HS-27A (cell line): ENCODE measurements around the gene FGA.
"Not testable (repeated sequence)": the region's sequence is repeated elsewhere in the genome, so short reads cannot be mapped to it uniquely, and the experiment has no call there.

ENCODE experiments used
- DNase-seq: peaks from one replicate; pipeline ENCODE4 v3.0.0-alpha.2; 2012; ENCODE audit warnings: low read depth, missing footprints

FGA gene

DNA sequence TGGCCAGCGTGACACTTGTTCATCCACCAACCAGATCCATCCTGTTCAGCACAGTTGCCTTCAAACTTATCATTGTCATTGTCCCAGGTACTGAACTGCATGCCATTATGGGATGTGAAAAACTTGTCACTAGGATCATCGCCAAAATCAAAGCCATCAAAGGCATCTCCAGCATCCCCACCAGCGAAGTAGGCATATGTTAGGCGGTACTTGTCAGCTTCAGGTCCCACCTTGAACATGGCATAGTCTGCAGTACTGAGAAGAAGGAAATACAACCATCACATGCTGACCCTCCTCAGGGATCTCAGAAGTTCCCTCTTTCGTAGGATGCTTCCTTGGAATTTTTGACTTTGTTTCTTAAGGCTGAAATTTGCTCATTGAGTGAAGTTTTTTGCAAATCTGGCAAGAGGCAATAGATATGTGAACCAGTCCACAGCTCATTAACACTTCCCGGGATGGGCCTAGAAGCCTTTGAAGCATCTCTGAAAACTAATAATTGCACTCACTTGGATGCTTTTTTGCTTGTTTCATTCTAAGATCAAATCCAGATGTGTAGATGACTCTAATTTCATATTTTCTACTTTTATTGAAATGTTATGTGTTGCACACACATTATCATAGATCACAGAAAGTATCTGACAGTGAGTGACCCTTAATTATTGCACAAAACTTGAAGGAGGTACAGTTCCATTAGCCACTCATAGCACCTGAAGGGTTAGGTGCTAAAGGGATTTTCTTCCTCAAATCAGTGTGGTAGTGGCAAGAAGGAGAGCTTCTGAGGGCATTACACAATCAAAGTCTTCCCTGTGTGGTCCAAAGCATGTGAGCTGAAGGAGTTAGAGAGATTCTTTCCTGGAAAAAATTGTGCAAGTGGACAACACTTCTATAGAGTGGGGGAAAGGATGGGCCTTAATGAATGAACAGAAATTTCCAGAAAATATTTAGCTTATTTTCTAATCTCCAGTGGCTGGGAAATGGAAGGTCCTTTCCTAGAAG is 16.5 kb upstream of the FGA start:
- no peak for DNase-seq

DNA sequence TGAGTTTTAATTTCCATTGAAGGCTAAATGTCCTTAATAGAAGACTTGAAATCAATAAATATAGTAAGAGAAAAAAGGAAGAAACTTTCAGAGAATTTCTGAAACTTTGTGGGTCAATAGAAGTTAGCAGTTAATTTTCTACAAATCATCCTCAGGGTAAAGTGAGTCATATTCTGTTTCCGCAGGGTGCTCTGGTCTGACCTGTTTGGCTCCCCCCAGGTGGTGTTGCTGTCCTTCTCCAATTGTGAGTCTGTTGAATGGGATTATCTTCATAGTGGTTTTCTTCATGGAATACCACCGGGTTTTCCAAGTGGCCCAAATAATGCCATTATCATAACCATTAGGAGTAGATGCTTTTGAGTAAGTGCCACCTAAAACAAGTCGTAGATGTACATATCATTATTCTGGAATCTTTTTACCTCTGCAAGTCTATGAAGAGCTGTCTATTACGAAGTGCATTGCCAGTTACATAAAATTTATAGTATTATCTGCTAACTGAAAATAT is 14.2 kb upstream of the FGA start:
- no peak for DNase-seq

DNA sequence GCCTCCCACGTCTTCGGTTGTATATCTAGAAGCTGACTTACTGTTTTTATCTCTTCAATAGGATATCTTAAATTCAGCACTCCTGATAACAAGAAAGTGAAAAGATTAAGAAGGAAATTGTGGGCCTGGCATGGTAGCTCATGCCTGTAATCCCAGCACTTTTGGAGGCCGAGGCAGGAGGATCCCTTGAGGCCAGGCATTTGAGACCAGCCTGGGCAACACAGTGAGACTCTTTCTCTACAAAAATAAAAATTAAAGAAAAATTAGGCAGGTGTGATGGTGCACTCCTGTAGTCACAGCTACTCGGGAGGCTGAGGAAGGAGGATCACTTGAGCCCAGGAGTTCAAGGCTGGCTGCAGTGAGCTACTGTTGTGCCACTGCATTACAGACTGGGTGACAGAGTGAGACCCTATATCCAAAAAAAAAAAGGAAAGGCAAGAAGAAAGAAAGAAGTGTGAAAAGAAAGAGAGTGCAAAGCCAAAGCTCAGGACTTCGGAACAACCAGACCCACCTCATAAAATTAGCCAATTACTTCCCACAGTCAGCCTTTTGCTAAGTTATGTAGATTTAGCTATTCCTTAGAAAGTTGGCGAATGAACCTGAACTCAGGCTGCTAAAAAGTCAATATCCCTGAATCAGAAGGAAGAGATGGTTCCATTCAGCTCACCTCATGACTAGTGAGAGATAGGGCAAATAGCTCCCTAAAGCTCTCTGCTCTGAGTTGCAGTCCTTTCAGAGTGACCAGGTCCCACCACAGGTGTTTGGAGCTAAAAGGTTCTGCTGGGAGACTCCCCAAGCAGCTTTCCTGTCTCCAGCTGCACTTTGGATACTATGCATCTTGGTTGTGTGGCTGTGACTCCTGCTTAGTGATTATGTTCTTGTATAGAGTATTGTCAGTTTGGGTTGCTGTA is 12.7 kb upstream of the FGA start:
- DNase-seq, result no peak

DNA sequence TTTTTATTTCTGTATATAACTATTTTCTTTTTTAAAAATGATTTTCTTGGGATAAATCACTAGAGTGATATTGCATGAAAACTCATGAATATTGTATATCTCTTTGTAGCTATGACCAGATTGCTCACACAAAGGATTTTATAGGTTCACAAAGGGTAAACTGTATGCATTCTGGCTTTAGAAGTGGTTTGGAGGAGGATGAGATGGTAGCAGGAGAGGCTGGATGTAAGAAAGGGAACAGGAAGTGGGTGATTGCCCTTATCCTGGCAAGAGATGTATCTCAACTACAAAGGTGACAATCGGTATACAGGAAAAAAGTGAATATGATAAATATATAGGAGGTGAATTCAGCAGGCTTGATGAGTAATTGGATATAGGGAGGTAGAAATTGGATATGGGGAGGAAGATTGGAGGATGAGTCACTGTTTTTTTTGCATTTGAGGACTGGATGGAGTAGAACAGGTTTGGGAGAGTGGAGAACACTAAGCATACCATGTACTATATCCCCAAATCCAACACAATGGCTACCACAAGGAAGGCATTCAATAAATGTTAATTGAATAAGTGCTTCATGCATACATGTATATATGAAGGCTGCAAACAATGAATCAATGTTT is 12.0 kb upstream of the FGA start:
- DNase-seq, result peak; percentile 31

DNA sequence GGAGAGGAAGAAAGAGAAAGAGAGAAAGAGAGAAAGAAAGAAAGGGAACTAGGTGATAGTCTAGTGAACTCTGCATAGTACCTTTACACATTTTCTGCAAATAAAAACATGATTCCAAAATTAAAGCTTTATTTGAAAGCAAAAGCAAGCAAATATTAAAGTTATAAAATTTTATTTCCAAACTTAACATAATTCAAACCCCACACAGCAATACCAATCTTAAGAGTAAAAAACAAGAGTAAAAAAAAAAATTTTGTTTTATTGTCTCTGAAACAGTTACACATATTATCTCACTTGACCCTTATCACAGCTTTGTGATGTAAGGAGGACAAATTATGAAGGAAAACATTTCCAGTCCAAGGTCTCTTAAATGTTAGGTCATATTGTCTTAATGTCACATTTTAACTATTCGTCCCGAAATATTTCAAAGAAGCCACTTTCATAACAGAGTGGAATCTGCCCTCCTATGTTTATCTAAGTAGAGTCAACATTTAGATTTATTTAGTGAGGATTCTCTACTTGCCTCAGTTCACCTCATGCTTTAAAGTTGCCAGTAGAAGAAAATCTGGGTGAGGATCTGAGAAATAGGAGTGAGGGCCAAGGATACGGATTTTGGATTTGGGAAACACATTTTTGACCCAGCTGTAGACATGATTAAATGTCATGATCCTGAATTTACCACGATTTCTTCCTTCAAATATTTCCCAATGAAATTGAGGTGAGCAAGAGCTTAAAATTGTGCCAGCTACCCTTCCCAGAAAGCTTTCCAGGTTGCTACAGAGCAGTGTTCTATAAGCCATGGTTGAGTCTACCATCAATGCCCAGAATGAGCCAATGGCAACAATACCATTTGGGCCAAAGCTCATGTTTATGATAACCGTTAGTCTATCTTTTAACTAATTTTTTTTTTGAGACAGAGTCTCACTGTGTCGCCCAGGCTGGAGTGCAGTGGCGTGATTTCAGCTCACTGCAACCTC is 7.5 kb upstream of the FGA start:
- no peak for DNase-seq

DNA sequence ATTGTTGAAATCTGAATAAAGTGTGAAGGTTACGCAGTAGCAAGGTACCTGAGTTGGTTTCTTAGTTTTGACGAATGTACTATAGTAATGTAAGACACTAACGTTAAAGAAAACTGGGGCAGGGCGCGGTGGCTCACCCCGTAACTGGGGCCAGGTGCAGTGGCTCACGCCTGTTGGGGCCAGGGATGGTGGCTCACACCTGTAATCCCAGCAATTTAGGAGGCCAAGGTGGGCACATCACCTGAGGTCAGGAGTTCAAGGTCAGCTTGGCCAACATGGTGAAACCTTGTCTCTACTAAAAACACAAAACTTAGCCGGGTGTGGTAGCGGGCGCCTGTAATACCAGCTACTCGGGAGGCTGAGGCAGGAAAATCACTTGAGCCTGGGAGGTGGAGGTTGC is 6.7 kb upstream of the FGA start:
- DNase-seq, result not testable (repeated sequence)

DNA sequence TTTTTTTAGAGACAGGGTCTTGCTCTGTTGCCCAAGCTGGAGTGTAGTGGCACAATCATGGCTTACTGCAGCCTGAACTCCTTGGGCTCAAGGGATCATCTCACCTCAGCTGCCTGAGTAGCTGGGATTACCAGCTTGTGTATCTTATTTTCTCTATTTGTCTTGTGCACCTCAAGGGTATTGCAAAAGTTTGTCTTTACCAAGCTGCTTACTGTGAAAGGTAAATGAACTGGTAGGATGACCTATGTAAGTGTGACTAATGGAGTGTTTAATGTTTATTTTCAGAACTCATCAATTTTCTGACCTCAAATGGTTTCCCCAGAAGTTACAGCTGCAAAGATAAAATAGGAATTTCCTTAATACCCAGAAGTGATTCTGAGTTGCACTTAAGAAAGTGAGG is 5.3 kb upstream of the FGA start:
- no peak for DNase-seq

DNA sequence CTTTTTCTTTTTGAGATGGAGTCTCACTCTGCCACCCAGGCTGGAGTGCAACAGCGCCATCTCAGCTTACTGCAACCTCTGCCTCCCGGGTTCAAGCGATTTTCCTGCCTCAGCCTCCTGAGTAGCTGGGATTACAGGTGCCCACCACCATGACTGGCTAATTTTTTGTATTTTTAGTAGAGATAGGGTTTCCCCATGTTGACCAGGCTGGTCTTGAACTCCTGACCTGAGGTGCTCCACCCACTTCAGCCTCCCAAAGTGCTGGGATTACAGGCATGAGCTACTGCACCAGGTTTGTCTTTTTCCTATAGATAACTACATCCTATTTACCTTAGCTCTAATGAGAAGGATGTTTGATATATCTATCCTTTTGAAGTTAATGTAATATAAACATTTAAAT is 3.8 kb upstream of the FGA start:
- DNase-seq, result not testable (repeated sequence)

DNA sequence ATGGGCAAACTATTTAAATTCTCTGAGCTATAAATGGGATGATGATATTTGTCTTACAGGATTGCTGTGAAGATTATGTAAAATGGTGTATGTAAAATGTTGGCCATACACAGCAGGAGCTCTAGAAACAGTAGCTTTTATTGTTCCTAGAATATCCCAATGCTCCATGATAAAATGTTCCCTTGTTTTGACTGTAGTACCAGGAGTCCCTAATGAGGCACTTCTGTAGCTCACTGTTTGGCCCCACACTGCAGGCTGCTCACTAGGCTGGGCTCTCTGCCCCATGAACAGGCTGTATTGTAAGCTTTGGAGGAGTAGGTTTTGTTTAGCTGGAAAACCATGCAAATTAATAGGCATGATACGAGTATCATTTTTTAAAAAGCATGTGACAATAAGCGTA is 3.3 kb upstream of the FGA start:
- no peak for DNase-seq

DNA sequence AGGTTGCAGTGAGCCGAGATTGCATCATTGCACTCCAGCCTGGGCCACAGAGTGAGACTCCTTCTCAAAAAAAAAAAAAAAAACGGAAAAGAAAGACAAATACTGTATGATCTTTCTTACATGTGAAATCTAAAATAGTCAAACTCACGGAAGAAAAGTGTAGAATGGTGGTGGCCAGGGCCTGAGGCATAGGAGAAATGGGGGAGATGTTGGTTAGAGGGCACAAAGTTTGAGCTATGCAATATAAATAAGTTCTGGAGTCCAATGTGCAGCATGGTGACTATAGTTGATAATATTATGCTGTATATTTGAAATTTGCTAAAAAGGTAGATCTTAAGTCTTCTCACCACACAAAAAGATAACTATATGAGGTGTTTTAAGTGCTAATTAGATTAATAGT is 1.3 kb upstream of the FGA start:
- DNase-seq, result no peak

DNA sequence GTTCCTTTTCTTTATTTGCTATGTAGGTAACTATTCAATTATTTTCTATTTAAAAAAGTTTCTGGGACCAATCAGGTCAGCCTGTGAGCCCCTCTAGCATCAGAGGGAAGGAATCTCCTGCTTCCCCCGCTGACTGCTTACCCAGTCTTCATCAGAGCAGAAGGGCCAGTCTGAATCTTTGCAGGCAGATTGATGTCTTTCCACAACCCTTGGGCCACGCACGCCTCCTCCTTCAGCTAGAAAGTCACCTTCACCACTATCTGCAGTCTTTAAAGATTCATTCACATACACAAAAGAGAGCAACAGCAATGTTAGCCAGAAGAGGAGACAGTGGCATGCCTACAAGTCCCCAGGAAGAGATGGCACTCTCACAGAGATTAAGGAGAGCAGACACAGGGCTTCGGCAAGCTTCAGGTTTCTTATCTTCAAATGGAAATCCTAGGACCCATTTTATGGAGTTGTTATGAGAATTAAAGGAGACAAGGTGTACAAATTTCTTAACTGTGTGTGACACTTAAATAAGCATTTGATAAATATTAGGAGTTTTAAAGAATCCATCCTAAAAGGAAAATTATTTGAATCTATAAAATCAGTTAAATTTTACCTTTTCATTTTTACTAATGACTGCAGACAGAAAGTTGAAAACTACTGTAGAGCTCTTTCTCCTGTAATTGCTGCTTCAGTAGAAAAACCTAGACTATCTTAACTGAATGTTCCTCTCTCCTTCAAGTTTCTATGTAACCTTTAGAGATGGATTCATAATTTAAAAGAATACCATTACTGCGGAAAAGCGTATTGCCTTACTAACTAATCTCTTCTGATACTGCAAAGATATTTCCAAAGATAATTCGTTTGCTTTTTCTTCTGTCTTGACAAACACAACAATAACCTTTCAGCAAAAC is 995 bp downstream of the FGA start:
- DNase-seq, result no peak

DNA sequence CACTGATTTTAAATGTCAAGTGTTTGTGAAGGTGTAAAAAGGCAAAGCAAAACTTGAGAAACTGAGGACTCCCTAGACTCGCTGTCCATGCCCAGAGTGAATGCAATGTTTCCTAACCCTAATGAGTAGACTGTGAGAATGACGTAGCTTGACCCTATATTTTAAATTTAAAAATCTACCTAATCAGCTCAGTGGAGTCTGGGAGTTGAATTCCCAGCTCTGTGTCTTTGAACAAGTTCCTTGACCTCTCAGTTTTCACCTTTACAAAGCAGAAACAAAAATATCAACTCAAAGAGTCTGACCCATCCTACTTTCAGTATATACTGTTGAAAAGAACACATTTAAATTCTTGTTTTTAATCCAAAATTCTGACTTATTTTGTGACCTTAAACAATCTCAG is 2.3 kb downstream of the FGA start:
- DNase-seq, result no peak

DNA sequence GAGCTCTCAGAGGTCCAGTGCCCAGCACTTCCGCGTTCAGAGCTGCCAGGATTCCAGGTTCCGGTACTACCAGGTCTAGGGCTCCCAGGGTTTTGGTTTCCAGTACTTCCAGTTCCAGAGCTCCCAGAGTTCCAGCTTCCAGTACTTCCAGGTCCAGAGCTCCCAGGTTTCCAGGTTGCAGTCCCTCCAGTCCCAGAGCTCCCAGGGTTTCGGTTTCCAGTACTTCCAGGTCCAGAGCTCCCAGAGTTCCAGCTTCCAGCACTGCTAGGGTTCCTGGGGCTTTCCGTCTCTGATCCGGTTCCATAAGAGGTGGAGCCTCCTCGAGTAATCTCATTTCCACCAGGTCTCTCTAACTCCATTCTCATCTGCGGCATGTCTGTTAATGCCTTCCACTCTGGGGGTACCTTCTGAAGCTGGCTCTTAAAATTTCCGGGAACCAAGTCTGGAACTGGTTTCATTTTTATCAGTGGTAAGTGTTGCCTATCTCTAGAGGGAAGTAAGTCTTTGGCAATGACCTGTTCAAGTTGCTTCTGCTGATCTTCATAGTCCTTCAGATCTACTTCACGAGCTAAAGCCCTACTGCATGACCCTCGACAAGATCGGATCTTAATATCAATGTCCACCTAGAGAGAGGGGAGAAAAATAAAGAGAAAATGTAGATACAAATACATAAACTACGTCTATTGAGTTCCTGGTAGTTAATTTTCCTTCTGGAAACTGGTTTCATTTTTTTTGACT is 4.1 kb downstream of the FGA start:
- no peak for DNase-seq

DNA sequence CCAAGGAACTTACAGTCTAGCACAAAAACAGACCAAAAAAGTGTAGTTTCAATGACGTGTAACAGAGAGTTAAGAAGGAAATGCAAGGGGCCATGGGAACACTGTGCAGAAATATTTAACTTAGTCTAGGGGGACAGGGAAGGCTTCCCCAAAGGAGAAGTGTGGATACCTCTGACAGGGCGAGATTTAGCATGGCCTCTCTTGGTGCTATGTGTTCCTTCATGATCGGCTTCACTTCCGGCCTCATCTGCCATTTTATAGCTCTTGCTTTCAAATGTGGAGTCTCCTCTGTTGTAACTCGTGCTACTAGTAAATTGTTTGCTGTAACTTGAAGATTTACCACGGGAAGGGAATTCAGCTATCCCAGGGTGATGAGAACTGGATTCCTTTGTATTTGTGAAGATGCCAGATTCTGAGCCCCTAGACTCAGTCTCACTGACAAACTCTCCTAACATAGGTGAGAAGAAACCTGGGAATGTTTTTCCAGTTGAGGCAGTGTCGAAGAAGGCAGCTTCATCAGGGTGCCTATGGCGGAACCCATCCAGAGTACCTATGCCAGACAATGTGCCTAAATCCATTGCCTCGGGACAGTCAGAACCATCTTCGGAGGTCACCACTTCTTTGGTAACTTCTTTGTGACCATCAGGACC is 5.0 kb downstream of the FGA start:
- DNase-seq, result no peak

DNA sequence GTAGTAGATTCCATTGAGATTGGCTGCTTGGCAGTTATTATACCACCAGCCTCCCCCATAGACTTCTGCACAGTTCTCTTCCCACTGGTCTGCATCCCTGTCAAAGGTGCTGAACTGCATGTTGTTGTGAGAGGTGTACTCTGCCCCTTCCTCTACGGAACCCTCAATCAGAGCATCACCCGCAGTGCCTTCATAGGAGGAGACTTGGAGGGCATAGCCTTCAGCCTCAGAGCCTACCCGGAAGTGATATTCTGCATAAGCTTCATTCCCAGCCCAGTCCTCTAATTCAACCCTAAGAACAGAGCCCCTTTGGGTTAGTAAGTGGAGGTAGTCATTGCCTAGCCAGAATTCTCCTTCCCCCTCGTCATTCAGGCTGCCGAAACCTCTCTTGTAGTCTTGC is 6.3 kb downstream of the FGA start:
- no peak for DNase-seq

DNA sequence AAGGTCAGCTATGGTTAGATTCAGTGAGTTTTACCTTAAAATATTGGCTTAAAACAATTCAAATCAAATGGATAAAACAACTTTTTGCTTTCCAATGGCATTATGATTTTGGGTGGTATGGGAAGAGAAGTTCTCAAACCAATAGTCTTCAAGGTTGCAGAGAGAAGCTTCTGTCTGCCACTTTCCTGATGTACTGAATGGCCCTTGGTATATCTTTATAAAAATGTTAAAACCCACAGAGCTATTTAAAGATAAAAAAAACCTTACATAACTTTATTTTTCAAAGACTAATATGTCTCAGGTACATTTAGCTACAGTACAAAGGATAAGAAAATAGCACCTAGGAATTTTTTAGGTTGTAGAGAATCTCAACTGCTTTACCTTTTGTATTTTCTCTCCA is 6.9 kb downstream of the FGA start:
- DNase-seq, result no peak

DNA sequence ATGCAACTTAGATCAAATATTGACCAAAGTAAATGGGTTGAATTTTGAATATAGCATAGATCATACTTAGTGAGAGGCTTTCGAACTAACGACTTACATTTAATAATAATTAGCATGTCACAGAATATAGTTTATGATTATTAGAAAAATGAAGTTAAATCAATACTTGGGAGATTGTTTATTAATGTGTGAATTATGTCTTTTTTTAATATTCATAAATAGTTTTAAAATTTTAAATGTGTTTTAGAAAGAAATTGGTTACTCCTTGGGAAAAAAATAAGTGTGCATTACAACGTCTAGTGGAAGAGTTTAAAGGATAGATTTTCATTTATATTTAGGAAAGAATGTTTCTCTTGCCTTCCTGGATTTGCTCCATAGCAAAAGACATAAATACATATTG is 7.3 kb downstream of the FGA start:
- DNase-seq, result no peak

DNA sequence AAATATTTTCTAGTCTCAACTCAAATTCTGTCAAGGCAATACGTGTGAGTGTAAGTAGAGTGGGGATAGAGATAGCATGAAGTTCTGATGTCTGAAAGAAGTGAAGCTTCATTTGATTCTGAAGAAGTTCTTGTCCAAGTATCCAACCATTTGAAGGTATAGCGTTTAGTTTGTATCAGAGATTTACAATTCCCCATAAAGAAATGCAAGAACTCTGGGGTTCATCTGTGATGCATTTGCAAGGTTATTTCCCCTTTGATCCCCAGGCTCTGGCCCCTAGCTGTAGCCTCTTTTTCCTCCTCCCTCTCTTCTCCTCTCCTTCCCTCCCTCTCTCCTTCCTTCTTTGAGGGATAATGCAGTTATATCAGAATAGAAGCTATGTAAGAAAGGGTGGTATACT is 7.8 kb downstream of the FGA start:
- no peak for DNase-seq

DNA sequence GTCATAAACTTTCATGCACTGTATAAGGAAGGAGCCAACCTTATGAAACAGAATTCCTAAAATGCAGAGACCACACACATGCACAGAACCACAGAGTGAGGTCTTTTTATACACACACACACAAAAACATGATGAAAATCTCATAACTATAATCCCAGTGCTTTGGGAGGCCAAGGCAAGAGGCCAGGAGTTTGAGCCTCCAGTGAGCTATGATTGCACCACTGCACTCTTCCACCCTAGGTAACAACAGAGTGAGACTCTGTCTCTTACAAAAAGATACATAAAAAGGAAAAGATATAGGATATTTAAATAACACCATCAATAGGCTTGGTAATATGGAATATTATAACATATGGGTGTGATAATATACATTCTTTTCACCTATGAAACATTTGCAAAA is 10.6 kb downstream of the FGA start:
- DNase-seq, result no peak
